Purkinje cell (primary cell): ENCODE measurements around the gene CHKB. TPM values are rescaled to one million over a fixed set of nuclear protein-coding genes. Genes with fewer than 3 reads are reported as not detected.

Experiments
- polyA plus RNA-seq: library from polyadenylated mRNA; unstranded; fragments of >200 nt; fragmentation: Nextera tagmentation; gene quantifications from 2 replicates; pipeline ENCODE4 v1.2.1, GENCODE V29; 2014

Gene CHKB, protein sequence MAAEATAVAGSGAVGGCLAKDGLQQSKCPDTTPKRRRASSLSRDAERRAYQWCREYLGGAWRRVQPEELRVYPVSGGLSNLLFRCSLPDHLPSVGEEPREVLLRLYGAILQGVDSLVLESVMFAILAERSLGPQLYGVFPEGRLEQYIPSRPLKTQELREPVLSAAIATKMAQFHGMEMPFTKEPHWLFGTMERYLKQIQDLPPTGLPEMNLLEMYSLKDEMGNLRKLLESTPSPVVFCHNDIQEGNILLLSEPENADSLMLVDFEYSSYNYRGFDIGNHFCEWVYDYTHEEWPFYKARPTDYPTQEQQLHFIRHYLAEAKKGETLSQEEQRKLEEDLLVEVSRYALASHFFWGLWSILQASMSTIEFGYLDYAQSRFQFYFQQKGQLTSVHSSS
- 23.5 and 35.9 TPM in 2 replicates for polyA plus RNA-seq

DNA sequence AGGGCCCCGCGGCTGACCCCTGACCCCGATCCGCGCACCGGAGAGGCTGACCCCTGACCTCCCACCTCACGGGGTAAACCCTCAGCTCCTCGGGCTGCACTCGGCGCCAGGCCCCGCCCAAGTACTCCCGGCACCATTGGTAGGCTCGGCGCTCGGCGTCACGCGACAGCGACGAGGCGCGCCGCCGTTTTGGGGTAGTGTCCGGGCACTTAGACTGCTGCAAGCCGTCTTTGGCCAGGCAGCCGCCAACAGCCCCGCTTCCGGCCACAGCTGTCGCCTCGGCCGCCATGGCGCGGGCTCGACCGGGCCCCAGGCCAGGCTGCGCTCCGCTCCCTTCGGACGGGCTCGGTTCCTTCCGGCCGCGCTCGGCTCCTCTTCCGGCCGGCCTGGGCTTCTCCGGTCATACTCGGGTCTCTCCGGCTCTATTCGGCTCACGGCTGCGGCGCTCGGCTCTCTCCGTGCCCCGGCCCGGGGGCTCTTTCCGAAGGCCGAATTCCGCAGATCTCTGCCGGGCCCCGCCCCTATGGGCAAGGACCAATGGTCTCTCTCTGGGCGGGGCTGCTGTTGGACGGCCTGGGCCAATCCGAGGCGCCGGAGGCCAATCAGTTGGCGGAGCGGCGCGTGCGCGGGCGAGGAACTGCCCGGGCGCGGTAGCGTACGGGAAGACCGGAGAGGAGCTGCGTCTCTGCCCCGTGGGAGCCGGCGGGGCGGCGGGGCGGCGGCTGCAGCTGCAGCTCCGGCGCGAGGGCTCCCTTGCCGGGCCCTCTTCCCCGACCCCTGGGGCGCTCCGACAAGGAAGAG is at the start of gene CHKB:
CHKB (minus strand) TSS at position 357 of the 801 bp plus-strand sequence; CDS start at position 289, 68 bp downstream.

DNA sequence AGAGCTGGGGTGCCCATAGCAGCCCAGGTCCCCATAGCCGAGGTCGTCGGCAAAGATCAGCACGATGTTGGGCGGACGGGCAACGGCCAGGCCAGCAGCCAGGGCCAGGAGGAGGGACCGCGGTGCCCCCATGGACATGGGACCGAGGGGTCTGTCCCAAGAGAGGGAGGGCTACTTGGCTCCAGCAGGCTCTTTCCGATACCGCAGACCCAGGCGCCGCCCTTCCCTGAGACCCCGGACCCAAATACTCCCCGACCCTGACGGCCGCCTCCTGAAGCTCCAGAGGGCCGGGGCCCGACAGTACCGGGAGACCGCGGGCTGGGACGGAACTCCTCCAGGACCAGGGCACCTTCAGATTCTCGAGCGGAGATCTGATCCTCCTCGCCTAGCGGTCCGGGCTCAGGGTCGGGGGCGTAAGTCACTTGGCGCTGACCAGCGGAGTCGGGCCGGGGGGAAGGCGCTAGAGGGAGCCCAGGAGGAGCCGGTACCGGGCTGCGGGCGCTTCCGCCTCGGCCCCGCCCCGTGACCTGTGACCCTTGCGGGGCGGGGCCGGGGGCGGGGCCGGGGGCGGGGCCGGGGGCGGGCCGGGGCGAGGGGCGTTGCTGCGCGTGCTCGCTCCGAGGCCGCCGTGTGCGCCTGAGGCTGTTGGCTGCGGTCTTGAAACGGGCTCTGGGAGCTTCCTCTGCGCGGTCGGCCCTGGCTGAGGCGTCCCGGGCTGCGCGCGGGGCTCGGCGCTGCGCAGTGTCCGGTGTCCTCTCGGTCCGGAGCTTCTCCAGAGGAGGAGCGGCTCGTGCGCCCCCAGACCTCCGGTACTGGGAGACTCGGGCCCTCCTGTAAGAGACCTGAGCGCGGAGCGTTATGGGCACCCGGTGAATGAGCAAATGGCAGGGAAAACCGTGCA is 45.2 kb upstream of the CHKB start, which contains the start of gene ARSA:
ARSA (minus strand) TSS at position 511 of the 901 bp plus-strand sequence; CDS start at position 138, 373 bp downstream.

DNA sequence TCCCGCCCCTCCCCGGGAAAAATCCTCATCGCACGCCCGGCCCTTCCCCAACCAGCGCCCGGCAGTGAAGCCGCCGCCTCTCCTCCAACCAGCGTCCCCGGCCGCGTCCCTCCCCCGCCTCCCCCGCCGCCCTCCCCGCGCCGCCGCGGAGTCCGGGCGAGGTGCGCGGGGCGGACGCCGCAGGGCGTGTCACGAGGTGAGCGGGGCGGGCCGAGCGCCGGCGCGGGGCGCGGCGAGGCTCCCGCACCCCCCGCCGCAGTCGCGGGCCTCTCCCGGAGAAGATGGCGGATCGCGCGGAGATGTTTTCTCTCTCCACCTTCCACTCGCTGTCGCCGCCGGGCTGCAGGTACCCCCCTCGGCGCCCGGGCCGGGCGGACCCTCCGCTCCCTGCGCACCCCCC is 17.9 kb upstream of the CHKB start, which contains the start of gene MAPK8IP2:
MAPK8IP2 (plus strand) TSS at position 256 of the 400 bp plus-strand sequence; CDS start at position 282, 26 bp downstream.

DNA sequence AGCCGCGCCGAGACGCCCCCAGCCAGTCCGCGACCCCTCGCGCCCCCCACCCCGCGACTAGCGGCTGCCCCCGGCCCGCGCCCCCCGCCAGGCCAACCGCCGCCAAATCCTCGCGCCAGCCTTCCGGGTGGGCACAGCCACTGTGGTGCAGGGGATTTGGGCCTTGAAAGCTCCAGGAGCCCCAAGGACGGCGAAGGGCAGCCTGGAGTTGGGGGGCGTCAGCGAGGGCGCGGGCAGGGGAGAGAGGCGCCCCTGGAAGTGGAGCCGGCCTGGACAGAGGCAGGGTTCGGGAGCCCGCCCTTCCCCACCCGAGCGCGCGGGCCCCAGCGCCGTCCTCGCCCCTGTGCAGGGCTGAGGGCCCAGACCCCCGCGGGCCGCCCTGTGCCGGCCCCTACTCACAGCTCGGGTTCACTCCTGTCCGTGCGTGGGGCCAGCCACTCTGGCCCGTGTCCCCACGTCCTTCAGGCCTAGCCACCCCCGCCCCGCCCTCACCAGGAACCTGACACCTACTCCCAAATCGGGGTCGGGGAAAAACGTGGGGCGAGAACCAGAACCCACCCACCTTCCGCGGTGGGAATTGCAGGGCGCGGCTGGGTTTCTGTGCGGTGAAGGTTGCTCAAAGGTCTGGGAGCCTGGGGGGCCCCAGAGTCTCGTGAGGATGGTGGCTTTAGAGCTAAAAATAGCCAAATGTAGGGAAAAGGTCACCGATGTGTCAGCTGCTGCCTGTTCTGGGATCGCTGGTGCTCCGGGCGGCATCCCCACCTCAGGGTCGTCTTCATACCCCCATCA is 4.5 kb downstream of the CHKB start, which contains the start of gene CPT1B:
CPT1B (minus strand) TSS at position 441 of the 789 bp plus-strand sequence. CDS start 512 bp downstream, outside the sequence.

DNA sequence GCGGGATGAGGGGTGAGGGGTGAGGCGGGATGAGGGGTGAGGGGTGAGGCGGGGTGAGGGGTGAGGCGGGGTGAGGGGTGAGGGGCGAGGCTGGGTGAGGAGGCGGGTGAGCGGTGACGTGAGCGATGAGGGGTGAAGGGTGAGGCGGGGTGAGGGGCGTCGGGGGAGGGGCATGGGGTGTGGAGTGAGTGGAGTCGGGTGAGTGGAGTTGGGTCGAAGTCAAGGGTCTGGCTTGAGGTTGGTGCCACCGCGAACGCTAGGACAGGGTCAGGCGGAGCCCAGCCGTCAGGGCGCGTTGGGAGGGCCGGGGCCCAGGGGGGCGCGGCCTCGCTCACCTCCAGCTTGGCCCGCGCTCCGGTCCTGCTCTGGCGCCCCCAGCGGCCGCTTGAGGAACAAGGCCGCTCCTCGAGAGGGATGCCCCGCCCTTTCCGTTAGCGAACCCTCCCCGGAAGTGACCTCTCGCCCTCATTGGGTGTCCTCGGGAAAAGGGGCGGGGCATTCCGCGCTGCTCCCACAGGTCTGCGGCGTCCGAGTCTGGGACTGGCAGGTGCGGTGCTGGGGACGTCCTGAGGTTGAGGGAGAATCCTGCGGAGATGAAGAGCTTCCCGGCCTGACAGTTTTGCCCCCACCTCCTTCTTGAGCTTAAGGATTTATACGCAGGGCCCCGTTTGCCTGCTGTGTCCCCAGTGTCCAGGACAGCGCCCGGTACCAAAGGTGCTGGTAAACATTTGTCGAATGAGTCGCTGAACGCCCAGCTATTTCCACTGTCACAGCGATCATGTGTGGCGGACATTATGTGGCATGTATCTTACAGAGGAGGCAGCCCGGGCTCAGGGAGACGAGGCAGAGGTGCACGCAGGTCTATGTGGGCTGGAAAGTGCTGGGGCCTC is 19.9 kb downstream of the CHKB start, which contains the start of gene SYCE3:
SYCE3 (minus strand) TSS at position 397 of the 890 bp plus-strand sequence. CDS start 6,514 bp downstream, outside the sequence.

DNA sequence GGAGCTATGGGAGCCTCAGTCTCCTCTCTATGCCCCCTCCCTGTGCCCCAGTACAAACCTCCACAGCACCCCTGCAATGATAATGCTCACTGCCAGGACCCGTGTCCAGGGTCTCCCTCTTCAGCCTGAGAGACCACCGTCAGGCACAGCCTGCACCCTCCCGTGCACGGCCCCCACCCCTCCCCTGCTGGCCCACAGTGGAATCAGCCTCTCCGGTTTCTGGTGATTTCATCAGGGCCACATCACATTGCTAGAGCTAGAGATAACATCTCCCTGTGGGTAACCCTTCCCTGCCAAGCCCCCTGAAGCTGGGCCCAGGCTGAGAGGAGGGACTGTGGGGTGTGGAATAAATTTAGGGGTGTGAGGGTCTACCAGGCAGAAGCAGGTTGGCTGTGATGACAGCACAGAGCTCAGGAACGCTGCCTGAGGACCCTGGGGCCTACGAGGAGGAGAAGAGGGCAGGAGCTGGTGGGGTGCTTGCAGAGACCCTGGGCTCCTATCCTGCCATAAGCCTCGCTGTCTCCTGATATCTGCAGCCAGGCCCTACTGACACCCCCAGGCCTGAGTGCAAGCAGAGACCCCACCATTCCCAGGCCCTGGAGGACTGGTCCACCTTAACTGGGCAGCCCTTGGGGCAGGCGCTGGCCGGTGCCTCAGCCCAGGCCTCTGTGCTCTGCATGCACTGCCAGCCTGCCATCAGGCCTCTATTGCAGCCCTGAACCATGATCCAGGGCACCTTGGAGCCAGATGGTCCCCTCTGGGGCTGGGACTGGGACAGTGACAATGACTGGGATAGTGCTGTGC is 36.9 kb downstream of the CHKB start, which contains the start of gene KLHDC7B:
KLHDC7B (plus strand) TSS at position 378 of the 804 bp plus-strand sequence; CDS start at position 723, 345 bp downstream.

DNA sequence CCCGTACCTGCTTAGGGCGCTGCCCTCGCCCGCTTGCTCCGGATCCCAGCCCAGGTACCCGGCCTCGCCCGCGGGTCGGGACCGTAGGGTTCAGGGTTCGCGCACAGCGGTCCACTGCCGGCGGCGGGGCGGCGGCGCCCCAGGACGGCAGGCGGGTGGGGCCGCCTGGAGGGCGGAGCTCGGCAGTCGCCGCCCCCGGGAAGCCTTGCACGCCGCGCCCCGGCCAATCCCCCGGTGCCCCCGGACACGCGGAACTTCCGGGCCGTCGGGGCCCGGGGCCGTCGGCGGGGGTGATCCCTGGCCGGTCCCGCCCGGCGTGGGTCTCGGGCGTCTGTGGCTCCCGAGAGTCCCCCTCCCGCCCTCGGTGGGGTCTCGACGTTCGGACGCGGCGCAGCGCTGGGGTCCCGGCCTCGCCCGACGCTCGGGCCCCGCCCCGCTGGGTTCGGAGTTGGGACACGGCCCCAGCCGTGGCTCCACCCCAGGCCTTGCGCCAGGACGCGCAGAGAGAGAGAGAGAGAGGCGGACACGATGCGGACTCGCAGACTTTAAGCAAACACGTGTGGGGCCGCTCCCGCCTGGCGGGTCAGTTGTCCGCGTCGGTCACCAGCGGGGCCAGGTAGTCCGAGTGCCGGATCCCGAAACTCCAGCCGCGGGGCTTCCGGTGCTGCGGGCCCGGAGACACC is 52.6 kb downstream of the CHKB start, which contains the start of gene TYMP:
TYMP (minus strand) TSS at position 116 of the 683 bp plus-strand sequence. CDS start 303 bp downstream, outside the sequence.

Other genes starting within 250 kb of the CHKB start
- gene PPP6R2, start 239.5 kb downstream of the CHKB start, polyA plus RNA-seq, result 1.7 and 2.1 TPM in 2 replicates
- gene SBF1, start 107.8 kb downstream of the CHKB start, polyA plus RNA-seq, result 0.35 and 0.56 TPM in 2 replicates
- not detected in 2 replicates for gene ADM2, start 101.3 kb downstream of the CHKB start, polyA plus RNA-seq
- not detected in 2 replicates for gene MIOX, start 96.0 kb downstream of the CHKB start, polyA plus RNA-seq
- gene LMF2, start 75.1 kb downstream of the CHKB start, polyA plus RNA-seq, result 0.59 and 1.1 TPM in 2 replicates
- 3.5 and 3.7 TPM in 2 replicates for gene NCAPH2, start 74.6 kb downstream of the CHKB start, polyA plus RNA-seq
- not detected in 2 replicates for gene SCO2, start 57.3 kb downstream of the CHKB start, polyA plus RNA-seq
- not detected in 2 replicates for gene TYMP, start 52.8 kb downstream of the CHKB start, polyA plus RNA-seq
- 0.08 TPM in 1 of 2 replicates, not detected in the other for gene KLHDC7B, start 37.0 kb downstream of the CHKB start, polyA plus RNA-seq
- 30.9 and 43.1 TPM in 2 replicates for gene SYCE3, start 19.9 kb downstream of the CHKB start, polyA plus RNA-seq
- gene CPT1B, start 4.4 kb downstream of the CHKB start, polyA plus RNA-seq, result 0.88 and 1.2 TPM in 2 replicates
- 5.1 and 5.8 TPM in 2 replicates for gene MAPK8IP2, start 17.9 kb upstream of the CHKB start, polyA plus RNA-seq
- 1.0 and 5.5 TPM in 2 replicates for gene ARSA, start 45.3 kb upstream of the CHKB start, polyA plus RNA-seq
- 0.43 and 0.65 TPM in 2 replicates for gene SHANK3, start 90.0 kb upstream of the CHKB start, polyA plus RNA-seq
- gene ACR, start 155.4 kb upstream of the CHKB start, polyA plus RNA-seq, result not detected in 2 replicates
- gene RABL2B, start 200.8 kb upstream of the CHKB start, polyA plus RNA-seq, result 4.6 and 10.8 TPM in 2 replicates